Chondrocyte (in vitro differentiated cells): ENCODE measurements around the gene RPGRIP1. TPM values are rescaled to one million over a fixed set of nuclear protein-coding genes. Genes with fewer than 3 reads are reported as not detected.
"Not testable (repeated sequence)": the region's sequence is repeated elsewhere in the genome, so short reads cannot be mapped to it uniquely, and the experiment has no call there.

ENCODE experiments used
- DNase-seq: peaks from one replicate; pipeline ENCODE4 v3.0.0; 2021; ENCODE audit warnings: mixed read lengths, low spot score
- H3K27ac Mint-ChIP-seq: one replicate; pipeline ENCODE4 v1.8.0; 2021; ENCODE audit warnings: mild to moderate bottlenecking, moderate library complexity, mixed read lengths; ENCODE audit not compliant: unreplicated experiment
- H3K27me3 Mint-ChIP-seq: 2 replicates; pipeline ENCODE4 v1.8.0; 2021; ENCODE audit warnings: low read depth, mixed read lengths
- H3K36me3 Mint-ChIP-seq: 2 replicates; pipeline ENCODE4 v1.8.0; 2021; ENCODE audit warnings: low read depth, mixed read lengths
- H3K4me1 Mint-ChIP-seq: 2 replicates; pipeline ENCODE4 v1.8.0; 2021; ENCODE audit warnings: low read depth, mild to moderate bottlenecking, mixed read lengths
- H3K4me3 Mint-ChIP-seq: one replicate; pipeline ENCODE4 v1.8.0; 2021; ENCODE audit warnings: mild to moderate bottlenecking, moderate library complexity, mixed read lengths; ENCODE audit not compliant: unreplicated experiment
- H3K9me3 Mint-ChIP-seq: 2 replicates; pipeline ENCODE4 v1.8.0; 2021; ENCODE audit warnings: low read depth, mixed read lengths
- total RNA-seq: library from RNA; stranded (reverse); gene quantifications from 3 replicates; pipeline ENCODE4 v1.2.1, GENCODE V29; 2021
- TF ChIP-seq, protein P1 (sequence below): fragments of 200-600 bp; sonication (generic); IDR thresholded peaks from 2 replicates; pipeline ENCODE4 v1.5.0; 2021; ENCODE audit warnings: antibody characterized with exemption, mild to moderate bottlenecking, moderate library complexity

The RPGRIP1 gene
- total RNA-seq, 1 donor from 2014 or later = not detected

DNA sequence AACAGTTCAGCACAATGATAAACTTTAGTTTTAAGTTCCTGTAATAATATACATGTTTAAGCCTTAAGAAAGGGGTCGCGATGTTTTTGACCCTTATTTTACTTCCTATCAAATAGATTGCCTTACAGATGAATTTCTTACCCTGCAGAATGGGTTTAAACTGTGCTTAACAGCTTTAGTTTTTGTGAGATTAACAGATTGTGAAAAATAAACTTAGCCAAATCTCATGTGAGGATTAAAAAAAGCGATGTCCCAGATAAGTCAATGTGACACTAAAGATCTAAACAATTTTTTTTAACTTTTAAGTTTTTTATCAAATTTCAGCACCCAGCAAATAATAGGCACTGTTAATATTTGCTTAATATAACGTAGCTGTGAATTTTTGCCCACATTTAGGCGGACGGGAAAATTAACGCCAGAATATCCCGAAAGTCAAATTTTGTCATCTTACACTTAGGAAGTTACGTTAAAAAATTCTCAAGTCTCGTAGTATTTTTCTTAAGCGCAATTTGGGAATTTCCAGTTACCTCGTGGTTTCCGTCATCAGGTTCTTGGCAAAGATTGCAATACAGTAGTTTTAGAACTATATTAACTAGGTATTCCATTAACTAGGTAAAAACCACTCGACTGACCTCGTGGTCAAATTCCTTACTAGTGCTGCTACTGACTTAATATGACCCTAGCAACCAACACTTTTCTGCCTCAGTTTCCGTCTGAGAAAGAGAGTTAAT, 11.8 kb upstream of the RPGRIP1 start:
- DNase-seq = no peak
- peaks cover 18% of the 10 kb centered on the region for H3K36me3 Mint-ChIP-seq
- TF ChIP-seq, protein P1, sequence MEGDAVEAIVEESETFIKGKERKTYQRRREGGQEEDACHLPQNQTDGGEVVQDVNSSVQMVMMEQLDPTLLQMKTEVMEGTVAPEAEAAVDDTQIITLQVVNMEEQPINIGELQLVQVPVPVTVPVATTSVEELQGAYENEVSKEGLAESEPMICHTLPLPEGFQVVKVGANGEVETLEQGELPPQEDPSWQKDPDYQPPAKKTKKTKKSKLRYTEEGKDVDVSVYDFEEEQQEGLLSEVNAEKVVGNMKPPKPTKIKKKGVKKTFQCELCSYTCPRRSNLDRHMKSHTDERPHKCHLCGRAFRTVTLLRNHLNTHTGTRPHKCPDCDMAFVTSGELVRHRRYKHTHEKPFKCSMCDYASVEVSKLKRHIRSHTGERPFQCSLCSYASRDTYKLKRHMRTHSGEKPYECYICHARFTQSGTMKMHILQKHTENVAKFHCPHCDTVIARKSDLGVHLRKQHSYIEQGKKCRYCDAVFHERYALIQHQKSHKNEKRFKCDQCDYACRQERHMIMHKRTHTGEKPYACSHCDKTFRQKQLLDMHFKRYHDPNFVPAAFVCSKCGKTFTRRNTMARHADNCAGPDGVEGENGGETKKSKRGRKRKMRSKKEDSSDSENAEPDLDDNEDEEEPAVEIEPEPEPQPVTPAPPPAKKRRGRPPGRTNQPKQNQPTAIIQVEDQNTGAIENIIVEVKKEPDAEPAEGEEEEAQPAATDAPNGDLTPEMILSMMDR = no peak

DNA sequence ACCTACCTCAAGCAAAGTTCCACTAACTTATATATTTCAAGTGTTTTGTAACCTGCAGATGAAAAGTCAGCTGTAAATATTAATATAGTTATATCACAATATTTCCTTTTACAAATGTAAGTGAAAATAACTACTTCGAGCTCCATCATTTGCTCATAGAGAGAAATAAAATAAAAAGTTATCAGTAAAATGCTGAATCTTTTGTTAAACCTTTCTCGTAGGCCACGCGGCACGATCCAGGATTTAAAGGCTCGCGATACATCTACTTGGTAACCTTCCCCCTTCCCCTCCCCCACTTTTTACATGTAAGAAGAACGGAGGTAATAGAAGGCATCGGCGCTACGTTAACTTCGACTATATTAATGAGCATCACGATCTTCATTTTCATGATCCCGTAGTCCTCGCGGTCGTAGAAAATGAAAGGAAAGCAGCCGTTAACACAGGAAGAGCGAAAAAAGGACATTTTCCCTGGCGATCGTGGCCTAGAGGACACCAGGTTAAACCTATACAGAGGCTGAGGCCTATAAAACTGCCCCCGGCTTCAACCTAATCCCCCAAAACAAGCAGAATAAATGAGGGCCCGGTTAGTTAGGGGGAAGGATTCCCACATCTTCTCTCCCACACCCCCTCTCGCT, 11.1 kb upstream of the RPGRIP1 start:
- Mint-ChIP-seq H3K36me3 (peaks cover 16% of the 10 kb centered on the region), H3K4me1 (peaks cover 45% of the 10 kb centered on the region), H3K9me3 (no peaks in the 10 kb centered on the region), H3K4me3 (peak overlapping the region; percentile 97), H3K27me3 (no peaks in the 10 kb centered on the region), H3K27ac (peak overlapping the region; percentile 100)
- TF ChIP-seq, protein P1 = no peak
- DNase-seq = no peak

More for the DNA sequence above, 11.8 kb upstream of the RPGRIP1 start:
- Mint-ChIP-seq H3K4me3 (peak overlapping the region; percentile 97), H3K9me3 (no peaks in the 10 kb centered on the region), H3K27me3 (no peaks in the 10 kb centered on the region), H3K27ac (peak overlapping the region; percentile 100), H3K4me1 (peaks cover 52% of the 10 kb centered on the region)

DNA sequence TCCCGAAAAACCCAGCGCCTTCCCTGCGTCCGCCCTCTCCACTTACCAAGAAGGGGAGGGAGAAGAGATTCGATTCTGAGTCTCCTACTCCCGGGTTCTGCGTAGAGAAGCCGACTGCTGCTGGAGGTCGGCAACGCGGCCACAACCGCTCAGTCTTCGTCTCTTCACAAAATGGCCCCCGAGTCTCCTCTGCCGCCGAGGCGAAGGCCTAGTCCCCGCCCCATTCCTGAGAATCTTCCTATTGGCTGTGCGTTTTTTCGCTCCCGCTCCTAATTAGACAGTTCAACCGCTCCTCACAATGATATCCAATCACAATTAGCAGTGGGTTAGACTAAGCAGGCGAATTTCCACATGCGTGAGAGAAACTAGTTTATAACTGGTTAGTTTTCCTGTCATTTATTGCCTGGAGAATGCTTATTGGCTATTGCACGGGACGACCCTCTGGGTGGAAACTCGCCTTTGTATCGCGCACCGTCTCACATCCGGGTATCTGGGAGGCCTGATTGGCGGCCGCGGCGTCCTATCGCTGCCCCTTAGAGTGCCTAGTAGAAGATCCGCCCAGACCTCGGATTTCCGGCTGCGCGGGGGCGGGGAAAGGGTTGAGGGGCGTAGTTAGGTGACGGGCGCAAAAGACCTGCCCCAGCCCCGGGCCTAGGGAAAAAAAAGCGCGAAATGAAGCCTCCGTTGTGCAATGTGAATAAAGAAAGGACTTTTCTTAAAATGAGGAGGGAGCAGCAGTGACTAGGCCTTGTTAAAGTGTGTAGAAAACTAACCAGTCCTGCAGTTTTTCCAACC, 10.4 kb upstream of the RPGRIP1 start, which contains the start of gene HNRNPC:
Gene HNRNPC, minus strand, starts transcription at position 191 of the 795 bp plus-strand sequence. CDS start 35,249 bp downstream, outside the sequence.
- H3K36me3 Mint-ChIP-seq = peaks cover 14% of the 10 kb centered on the region
- peaks cover 38% of the 10 kb centered on the region for H3K4me1 Mint-ChIP-seq
- peak within 1 kb of the TSS; percentile 100 for H3K27ac Mint-ChIP-seq
- peak; percentile 100 for DNase-seq
- TF ChIP-seq, protein P1 = no peak
- no peaks in the 10 kb centered on the region for H3K27me3 Mint-ChIP-seq
- peak within 1 kb of the TSS; percentile 97 for H3K4me3 Mint-ChIP-seq
- no peaks in the 10 kb centered on the region for H3K9me3 Mint-ChIP-seq

DNA sequence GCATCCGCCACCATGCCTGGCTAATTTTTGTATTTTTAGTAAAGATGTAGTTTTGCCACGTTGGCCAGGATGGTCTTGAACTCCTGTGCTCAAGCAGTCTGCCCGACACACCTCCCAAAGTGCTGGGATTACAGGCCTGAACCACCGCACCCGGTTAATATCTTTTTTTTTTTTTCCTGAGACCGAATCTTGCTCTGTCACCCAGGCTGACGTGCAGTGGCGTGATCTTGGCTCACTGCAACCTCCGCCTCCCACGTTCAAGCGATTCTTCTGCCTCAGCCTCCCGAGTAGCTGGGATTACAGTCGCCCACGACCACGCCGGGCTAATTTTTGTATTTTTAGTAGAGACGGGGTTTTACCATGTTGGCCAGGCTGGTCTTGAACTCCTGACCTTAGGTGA, 7.2 kb upstream of the RPGRIP1 start:
- H3K36me3 Mint-ChIP-seq, H3K4me3 Mint-ChIP-seq, H3K9me3 Mint-ChIP-seq, H3K27ac Mint-ChIP-seq, H3K4me1 Mint-ChIP-seq, H3K27me3 Mint-ChIP-seq, DNase-seq: not testable (repeated sequence)

DNA sequence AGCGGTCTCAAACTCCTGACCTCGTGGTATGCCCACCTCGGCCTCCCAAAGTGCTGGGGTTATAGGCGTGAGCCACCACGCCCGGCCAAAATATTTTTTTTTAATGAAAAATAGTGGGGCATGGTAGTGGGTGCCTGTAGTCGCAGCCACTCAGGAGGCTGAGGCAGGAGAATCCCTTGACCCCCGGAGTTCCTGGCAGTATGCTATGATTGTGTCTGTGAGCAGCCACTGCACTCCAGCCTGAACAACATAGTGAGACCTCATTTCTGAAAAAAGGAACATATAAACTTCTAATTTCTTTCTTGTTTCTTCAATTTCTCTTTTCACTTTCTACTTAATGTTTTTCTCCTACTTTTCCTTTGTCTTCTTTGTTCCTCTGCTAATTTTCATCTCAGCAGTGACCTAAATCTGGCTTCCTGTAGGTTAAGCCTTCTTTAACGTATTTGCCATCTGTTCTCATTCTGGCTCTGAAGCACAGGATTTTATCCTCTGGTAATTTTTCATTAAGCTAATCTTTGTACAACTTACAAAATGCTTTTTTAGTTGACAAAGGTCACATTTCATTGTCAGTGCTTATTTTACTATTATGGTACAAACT, 4.5 kb upstream of the RPGRIP1 start:
- no peaks in the 10 kb centered on the region for H3K27me3 Mint-ChIP-seq
- no peak overlapping the region for H3K27ac Mint-ChIP-seq
- H3K4me3 Mint-ChIP-seq = no peak overlapping the region
- no peaks in the 10 kb centered on the region for H3K4me1 Mint-ChIP-seq
- H3K9me3 Mint-ChIP-seq = no peaks in the 10 kb centered on the region
- no peak for DNase-seq
- H3K36me3 Mint-ChIP-seq = no peaks in the 10 kb centered on the region
- TF ChIP-seq, protein P1 = no peak
